ENCODE data around the gene SNRNP70.
"Not testable (repeated sequence)": the region's sequence is repeated elsewhere in the genome, so short reads cannot be mapped to it uniquely, and the experiment has no call there.

DNA sequence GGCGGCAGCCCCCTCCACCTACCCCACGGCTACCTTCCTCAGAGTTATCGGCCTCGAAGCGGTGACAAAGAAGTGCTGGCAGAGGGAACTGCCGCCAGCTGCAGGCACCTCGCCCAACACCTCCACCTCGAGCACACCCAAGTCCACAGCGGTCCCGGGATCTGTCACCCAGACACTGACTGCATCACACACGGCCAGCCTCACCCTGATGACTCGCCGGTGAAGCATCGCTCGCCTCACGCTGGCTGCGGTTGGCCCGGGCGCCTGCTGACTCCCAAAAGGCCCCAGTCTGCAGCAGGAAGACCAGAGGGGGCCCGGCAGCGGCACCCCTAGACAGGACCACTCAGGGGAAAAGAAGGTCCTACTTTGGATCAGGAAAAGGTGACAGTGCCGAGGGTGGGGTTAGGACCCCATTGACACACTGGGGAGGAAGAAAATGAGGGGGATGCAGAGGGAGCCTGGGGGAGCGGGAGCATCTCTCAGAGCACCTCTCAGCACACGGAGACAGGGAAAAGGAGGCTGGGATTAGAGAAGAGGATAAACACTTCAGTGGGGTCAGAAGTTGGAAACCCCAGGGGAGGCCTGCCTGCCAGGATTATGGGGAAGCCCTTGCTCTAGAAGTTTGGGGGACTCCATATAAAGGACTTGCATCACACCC lies 34.7 kb upstream of the SNRNP70 start:
- TF ChIP-seq, protein P1, sequence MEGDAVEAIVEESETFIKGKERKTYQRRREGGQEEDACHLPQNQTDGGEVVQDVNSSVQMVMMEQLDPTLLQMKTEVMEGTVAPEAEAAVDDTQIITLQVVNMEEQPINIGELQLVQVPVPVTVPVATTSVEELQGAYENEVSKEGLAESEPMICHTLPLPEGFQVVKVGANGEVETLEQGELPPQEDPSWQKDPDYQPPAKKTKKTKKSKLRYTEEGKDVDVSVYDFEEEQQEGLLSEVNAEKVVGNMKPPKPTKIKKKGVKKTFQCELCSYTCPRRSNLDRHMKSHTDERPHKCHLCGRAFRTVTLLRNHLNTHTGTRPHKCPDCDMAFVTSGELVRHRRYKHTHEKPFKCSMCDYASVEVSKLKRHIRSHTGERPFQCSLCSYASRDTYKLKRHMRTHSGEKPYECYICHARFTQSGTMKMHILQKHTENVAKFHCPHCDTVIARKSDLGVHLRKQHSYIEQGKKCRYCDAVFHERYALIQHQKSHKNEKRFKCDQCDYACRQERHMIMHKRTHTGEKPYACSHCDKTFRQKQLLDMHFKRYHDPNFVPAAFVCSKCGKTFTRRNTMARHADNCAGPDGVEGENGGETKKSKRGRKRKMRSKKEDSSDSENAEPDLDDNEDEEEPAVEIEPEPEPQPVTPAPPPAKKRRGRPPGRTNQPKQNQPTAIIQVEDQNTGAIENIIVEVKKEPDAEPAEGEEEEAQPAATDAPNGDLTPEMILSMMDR (optimal IDR thresholded peaks at IDR 0.05 in 1 of 3, IDR thresholded peaks at IDR 0.05 in 1 of 3, conservative IDR thresholded peaks at IDR 0.05 in 1 of 3; ENCODE audit: extremely low read depth in 1 of 3, insufficient read depth in 2 of 3, low read length in 3 of 3), result not testable (repeated sequence)
- TF ChIP-seq EZH2 (IDR thresholded peaks at IDR 0.05; ENCODE audit: low read length), result not testable (repeated sequence)

All from keratinocyte (primary cell).